GM18511 (cell line): ENCODE results near the gene KDM6A.

Source experiments
- ATAC-seq: cut with Tn5 transposase; IDR thresholded peaks from one replicate; pipeline ENCODE4 v1.9.1; 2021; ENCODE audit warnings: mild to moderate bottlenecking, moderate library complexity; ENCODE audit not compliant: unreplicated experiment

KDM6A gene

DNA sequence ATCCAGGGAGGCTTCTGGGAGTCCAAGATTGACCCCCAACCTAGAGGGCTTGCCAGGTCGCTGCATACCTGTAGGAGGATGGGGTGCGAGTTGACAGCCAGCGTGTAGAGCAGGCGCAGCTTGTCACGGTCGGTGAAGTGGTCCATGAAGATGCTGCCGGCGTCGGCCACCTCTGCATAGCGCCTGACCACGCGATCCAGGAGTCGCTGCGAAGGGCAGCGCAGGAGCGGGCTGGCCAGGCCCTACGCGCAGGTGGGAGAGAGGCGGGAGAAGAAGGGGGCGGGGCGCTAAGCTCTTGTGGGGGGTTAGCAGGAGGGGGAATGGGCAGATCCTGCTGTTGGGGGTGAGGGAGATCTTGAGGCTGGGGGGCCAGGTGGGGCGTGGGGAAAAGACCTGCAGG, 284.7 kb downstream of the KDM6A start:
- no peak for ATAC-seq
